SK-N-SH treated with all-trans-retinoic acid at 6 μM for 48 hours (cell line): ENCODE measurements around the gene CRACR2B.

Experiments
- GLIS3 ChIP-seq: fragments of 250-450 bp; sonication (Bioruptor Pico); IDR thresholded peaks from 2 replicates; pipeline ENCODE4 v1.5.0; 2020; ENCODE audit warnings: mild to moderate bottlenecking, moderate library complexity
- TCF4 ChIP-seq: fragments of 250-450 bp; sonication (Bioruptor Pico); IDR thresholded peaks from 2 replicates; pipeline ENCODE4 v1.8.0; 2021; ENCODE audit warnings: mild to moderate bottlenecking, moderate library complexity, borderline replicate concordance
- TF ChIP-seq, protein P1 (sequence below): fragments of 250-450 bp; sonication (Bioruptor Pico); IDR thresholded peaks from 2 replicates; pipeline ENCODE4 v1.5.1; 2020; ENCODE audit warnings: low read depth, mild to moderate bottlenecking, moderate library complexity

DNA sequence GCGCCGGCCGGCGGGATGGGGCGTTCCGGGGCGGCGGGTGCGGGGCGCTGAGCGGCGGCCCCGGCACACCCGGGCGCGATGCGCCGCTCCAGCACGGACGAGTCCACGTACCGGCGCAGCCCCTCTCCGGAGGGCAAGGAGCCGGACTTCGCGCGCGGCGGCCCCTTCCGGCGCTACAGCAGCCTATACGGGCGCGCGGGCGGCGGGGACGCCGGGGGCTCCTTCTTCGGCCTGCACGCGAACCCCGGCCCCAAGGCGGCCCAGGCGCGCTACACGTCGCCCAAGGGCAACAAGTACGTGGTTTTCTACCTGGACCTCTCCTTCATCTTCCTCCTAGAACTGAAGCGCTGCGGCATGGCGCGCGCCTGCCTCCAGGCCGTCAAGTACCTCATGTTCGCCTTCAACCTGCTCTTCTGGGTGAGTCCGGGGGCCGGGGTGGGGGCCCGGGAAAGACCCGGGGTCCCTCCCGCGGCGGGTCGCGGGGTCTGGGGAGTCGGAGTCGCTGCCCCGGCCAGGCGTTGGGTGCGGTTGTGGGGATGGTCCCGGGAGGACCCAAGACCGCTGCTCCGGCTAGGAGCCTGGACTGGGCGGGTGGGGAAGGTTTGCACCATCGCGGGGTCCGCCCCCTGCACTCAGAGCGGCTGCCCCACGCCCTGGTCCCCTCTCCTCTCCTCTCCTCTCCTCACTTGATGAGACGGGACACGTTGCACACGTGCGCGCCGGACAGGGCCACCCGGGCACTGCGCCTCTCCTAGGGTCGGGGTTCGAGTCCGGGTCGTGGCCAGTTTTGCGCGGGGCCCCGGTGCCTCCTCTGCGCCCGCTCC is 22.4 kb downstream of the CRACR2B start:
- TF ChIP-seq GLIS3 (CRISPR knock-in tag) (no peak), TCF4 (CRISPR knock-in tag) (no peak)
- TF ChIP-seq, protein P1, sequence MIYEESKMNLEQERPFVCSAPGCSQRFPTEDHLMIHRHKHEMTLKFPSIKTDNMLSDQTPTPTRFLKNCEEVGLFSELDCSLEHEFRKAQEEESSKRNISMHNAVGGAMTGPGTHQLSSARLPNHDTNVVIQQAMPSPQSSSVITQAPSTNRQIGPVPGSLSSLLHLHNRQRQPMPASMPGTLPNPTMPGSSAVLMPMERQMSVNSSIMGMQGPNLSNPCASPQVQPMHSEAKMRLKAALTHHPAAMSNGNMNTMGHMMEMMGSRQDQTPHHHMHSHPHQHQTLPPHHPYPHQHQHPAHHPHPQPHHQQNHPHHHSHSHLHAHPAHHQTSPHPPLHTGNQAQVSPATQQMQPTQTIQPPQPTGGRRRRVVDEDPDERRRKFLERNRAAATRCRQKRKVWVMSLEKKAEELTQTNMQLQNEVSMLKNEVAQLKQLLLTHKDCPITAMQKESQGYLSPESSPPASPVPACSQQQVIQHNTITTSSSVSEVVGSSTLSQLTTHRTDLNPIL (CRISPR knock-in tag): no peak
